Measurements from ENCODE around the gene CMSS1. TPM values are rescaled to one million over a fixed set of nuclear protein-coding genes. Genes with fewer than 3 reads are reported as not detected.

CMSS1 gene
- total RNA-seq, 1 experiment from 2014 or later: 70.6 TPM

DNA sequence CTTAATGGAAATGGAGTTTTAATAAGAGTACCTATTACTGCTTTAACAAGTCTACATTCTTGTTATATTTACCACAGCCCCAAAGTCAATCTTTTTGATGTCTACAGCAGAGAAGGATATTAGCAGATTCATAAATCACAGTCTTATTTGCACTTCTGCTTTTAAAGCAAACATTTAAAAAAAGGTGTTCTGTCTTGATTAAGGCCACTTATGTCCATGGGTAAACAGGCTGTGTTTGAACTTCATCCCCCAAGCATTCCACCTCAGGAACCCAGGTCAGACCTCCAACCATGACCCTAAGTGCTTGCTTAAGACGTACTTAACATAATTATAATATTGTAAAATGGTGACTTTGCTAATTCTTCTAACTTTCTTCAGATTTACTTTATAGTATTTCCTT lies 113.4 kb downstream of the CMSS1 start:
- no peak for DNase-seq (ENCODE audit: low spot score)
- POLR2A ChIA-PET: no interaction called here
- CTCF ChIA-PET: no interaction called here
- TF ChIP-seq, protein P1, sequence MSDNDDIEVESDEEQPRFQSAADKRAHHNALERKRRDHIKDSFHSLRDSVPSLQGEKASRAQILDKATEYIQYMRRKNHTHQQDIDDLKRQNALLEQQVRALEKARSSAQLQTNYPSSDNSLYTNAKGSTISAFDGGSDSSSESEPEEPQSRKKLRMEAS (CRISPR knock-in tag; IDR thresholded peaks at IDR 0.05): no peak
- TF ChIP-seq, protein P2, sequence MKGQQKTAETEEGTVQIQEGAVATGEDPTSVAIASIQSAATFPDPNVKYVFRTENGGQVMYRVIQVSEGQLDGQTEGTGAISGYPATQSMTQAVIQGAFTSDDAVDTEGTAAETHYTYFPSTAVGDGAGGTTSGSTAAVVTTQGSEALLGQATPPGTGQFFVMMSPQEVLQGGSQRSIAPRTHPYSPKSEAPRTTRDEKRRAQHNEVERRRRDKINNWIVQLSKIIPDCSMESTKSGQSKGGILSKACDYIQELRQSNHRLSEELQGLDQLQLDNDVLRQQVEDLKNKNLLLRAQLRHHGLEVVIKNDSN (CRISPR knock-in tag; IDR thresholded peaks at IDR 0.05): no peak
- TF ChIP-seq GTF2I (CRISPR knock-in tag; conservative IDR thresholded peaks at IDR 0.05): no peak
- no peak for TF ChIP-seq CBFB (CRISPR knock-in tag; IDR thresholded peaks at IDR 0.05; ENCODE audit: low read depth)
- TF ChIP-seq FOXP1 (CRISPR knock-in tag; IDR thresholded peaks at IDR 0.05; ENCODE audit: borderline replicate concordance): no peak
- TF ChIP-seq NR1H2 (CRISPR knock-in tag; IDR thresholded peaks at IDR 0.05): no peak
- TF ChIP-seq SMAD4 (CRISPR knock-in tag; IDR thresholded peaks at IDR 0.05): no peak
- TF ChIP-seq TEAD4 (CRISPR knock-in tag; IDR thresholded peaks at IDR 0.05): no peak
- TF ChIP-seq ERG (CRISPR knock-in tag; IDR thresholded peaks at IDR 0.05): no peak
- no peak for TF ChIP-seq NFATC4 (CRISPR knock-in tag; IDR thresholded peaks at IDR 0.05)
- TF ChIP-seq FOXK1 (CRISPR knock-in tag; IDR thresholded peaks at IDR 0.05): no peak
- TF ChIP-seq ZNF512 (CRISPR knock-in tag; IDR thresholded peaks at IDR 0.05; ENCODE audit: borderline replicate concordance): no peak
- TF ChIP-seq, protein P3, sequence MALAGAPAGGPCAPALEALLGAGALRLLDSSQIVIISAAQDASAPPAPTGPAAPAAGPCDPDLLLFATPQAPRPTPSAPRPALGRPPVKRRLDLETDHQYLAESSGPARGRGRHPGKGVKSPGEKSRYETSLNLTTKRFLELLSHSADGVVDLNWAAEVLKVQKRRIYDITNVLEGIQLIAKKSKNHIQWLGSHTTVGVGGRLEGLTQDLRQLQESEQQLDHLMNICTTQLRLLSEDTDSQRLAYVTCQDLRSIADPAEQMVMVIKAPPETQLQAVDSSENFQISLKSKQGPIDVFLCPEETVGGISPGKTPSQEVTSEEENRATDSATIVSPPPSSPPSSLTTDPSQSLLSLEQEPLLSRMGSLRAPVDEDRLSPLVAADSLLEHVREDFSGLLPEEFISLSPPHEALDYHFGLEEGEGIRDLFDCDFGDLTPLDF (CRISPR knock-in tag; IDR thresholded peaks at IDR 0.05): no peak
- no peak for TF ChIP-seq NR3C1 (CRISPR knock-in tag; conservative IDR thresholded peaks at IDR 0.05; ENCODE audit: low read depth)
- no peak for TF ChIP-seq JAZF1 (CRISPR knock-in tag; IDR thresholded peaks at IDR 0.05)
- TF ChIP-seq, protein P4, sequence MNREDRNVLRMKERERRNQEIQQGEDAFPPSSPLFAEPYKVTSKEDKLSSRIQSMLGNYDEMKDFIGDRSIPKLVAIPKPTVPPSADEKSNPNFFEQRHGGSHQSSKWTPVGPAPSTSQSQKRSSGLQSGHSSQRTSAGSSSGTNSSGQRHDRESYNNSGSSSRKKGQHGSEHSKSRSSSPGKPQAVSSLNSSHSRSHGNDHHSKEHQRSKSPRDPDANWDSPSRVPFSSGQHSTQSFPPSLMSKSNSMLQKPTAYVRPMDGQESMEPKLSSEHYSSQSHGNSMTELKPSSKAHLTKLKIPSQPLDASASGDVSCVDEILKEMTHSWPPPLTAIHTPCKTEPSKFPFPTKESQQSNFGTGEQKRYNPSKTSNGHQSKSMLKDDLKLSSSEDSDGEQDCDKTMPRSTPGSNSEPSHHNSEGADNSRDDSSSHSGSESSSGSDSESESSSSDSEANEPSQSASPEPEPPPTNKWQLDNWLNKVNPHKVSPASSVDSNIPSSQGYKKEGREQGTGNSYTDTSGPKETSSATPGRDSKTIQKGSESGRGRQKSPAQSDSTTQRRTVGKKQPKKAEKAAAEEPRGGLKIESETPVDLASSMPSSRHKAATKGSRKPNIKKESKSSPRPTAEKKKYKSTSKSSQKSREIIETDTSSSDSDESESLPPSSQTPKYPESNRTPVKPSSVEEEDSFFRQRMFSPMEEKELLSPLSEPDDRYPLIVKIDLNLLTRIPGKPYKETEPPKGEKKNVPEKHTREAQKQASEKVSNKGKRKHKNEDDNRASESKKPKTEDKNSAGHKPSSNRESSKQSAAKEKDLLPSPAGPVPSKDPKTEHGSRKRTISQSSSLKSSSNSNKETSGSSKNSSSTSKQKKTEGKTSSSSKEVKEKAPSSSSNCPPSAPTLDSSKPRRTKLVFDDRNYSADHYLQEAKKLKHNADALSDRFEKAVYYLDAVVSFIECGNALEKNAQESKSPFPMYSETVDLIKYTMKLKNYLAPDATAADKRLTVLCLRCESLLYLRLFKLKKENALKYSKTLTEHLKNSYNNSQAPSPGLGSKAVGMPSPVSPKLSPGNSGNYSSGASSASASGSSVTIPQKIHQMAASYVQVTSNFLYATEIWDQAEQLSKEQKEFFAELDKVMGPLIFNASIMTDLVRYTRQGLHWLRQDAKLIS (CRISPR knock-in tag; IDR thresholded peaks at IDR 0.05; ENCODE audit: borderline replicate concordance): no peak
- TF ChIP-seq MXD4 (CRISPR knock-in tag; IDR thresholded peaks at IDR 0.05; ENCODE audit: borderline replicate concordance): no peak
- TF ChIP-seq SOX15 (CRISPR knock-in tag; IDR thresholded peaks at IDR 0.05): no peak
- no peak for TF ChIP-seq CREB1 (CRISPR knock-in tag; IDR thresholded peaks at IDR 0.05)
- no peak for TF ChIP-seq GABPB1 (CRISPR knock-in tag; IDR thresholded peaks at IDR 0.05)
- ATAC-seq: no peak
- no peaks in the 10 kb centered on the region for H3K9me3 Mint-ChIP-seq
- H3K36me3 Mint-ChIP-seq: no peaks in the 10 kb centered on the region
- peaks cover 53% of the 10 kb centered on the region for H3K4me1 Mint-ChIP-seq
- H3K27ac Mint-ChIP-seq: peak overlapping the region; percentile 32; the same call in 1 of the 2 replicates
- no peak overlapping the region for H3K4me3 Mint-ChIP-seq
- no peaks in the 10 kb centered on the region for H3K27me3 Mint-ChIP-seq (ENCODE audit: low read depth)
